Right lobe of liver (tissue), 4 donors: Measurements from ENCODE around the gene CATSPER3.

Experiments
- POLR2A ChIP-seq: fragments of 450-650 bp; IDR thresholded peaks from one replicate; pipeline ENCODE4 v1.6.1; 2017; ENCODE audit warnings: antibody characterized with exemption, mild to moderate bottlenecking
- TF ChIP-seq, protein P1 (sequence below), 4 donors: fragments of 200-600 bp in 3 of 4; fragments of 450-650 bp in 1 of 4; IDR thresholded peaks; one replicate each; pipeline versions ENCODE4 v1.5.1 to v1.8.0; 2016 to 2022; ENCODE audit warnings: antibody characterized with exemption in 4 of 4, mild to moderate bottlenecking in 2 of 4
- donor health status: DM: no; HTN: no; CAD: no.
- donor health status: DM: no; HTN: no; CAD: no.
- donor health status: DM: no; HTN: yes; CAD: no.

DNA sequence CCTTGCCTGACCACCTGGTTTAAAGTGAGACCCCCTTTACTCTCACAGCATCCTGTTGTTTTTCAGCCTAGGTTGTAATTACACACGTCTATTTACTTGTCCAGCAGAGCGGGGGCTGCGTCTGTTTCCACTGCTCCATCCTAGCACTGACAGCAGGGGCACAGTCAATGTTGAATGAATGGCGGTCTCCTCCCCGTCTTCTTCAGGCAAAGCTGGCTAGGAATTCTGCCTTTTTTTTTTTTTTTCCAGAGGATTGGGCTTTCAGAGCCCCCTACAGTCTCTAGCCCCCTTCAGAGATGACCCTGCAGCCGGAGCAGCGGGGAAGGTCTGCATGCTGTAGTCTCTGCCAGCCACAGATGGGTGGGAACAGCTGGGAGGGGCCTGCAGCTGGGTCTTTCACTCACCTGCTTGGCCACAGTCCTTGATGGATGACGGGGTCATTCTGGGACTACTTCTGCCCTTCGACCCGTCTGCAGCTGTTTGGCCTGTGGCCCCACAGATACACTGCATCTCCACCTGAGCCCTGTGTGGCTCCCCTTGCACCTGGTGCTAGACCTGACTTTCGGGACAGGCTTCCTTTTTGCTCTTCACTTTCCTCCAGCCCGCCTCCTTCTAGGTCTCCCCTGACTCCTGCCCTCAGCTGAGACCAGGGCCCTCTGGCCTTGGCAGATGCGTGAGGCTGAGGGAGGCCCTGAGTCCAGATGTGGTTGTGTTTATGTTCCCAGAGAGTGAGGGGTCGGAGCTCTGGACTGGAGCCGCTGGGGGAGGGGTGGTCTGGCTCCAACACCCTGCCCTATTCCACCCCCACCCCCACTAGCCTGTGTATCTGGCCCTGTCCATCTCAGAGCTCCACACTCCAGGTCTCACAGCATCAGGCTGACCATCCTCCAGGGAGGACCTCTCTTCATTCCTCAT is 58.3 kb downstream of the CATSPER3 start:
- no peak for TF ChIP-seq POLR2A
- TF ChIP-seq, protein P1, sequence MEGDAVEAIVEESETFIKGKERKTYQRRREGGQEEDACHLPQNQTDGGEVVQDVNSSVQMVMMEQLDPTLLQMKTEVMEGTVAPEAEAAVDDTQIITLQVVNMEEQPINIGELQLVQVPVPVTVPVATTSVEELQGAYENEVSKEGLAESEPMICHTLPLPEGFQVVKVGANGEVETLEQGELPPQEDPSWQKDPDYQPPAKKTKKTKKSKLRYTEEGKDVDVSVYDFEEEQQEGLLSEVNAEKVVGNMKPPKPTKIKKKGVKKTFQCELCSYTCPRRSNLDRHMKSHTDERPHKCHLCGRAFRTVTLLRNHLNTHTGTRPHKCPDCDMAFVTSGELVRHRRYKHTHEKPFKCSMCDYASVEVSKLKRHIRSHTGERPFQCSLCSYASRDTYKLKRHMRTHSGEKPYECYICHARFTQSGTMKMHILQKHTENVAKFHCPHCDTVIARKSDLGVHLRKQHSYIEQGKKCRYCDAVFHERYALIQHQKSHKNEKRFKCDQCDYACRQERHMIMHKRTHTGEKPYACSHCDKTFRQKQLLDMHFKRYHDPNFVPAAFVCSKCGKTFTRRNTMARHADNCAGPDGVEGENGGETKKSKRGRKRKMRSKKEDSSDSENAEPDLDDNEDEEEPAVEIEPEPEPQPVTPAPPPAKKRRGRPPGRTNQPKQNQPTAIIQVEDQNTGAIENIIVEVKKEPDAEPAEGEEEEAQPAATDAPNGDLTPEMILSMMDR (IDR thresholded peaks at IDR 0.05) = no peak
